NB4 (cell line): Measurements from ENCODE around the gene MAGI2.

Experiments
- MAX ChIP-seq: IDR thresholded peaks from 2 replicates; pipeline ENCODE4 v1.6.1; 2011; ENCODE audit warnings: low read depth, low read length
- MYC ChIP-seq: IDR thresholded peaks from 2 replicates; pipeline ENCODE4 v1.6.1; 2011; ENCODE audit warnings: low read depth, low read length
- POLR2A ChIP-seq: IDR thresholded peaks from 2 replicates; pipeline ENCODE4 v1.6.1; 2011; ENCODE audit warnings: mild to moderate bottlenecking; ENCODE audit not compliant: insufficient read length; ENCODE audit errors: extremely low read depth
- TF ChIP-seq, protein P1 (sequence below): IDR thresholded peaks from one replicate; pipeline ENCODE4 v1.5.1; 2012; ENCODE audit warnings: low read depth, low read length

DNA sequence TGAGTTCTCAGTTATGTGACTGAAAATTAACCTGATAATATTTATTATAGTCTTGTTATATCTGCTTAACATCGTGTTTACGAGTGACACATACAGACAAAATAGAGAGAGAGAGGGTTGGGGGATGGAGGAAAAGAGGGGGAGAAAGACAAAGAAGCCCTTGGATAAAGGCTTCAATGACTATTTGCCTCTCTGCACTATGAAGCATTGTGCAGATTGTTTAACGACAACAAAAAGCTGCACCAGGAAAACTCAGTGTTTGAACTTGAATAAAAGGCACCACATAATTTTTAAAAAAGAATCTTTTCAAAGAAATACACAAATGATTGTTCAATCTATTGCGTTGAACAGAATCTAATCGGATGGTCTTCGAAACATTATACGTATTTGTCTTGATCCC lies 27.8 kb downstream of the MAGI2 start:
- TF ChIP-seq, protein P1, sequence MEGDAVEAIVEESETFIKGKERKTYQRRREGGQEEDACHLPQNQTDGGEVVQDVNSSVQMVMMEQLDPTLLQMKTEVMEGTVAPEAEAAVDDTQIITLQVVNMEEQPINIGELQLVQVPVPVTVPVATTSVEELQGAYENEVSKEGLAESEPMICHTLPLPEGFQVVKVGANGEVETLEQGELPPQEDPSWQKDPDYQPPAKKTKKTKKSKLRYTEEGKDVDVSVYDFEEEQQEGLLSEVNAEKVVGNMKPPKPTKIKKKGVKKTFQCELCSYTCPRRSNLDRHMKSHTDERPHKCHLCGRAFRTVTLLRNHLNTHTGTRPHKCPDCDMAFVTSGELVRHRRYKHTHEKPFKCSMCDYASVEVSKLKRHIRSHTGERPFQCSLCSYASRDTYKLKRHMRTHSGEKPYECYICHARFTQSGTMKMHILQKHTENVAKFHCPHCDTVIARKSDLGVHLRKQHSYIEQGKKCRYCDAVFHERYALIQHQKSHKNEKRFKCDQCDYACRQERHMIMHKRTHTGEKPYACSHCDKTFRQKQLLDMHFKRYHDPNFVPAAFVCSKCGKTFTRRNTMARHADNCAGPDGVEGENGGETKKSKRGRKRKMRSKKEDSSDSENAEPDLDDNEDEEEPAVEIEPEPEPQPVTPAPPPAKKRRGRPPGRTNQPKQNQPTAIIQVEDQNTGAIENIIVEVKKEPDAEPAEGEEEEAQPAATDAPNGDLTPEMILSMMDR, result no peak
- no peak for TF ChIP-seq POLR2A
- TF ChIP-seq MYC, result no peak
- TF ChIP-seq MAX, result no peak
